COLO668 (cell line): ENCODE results near the gene GRIN2C.
A peak's percentile ranks its signal among the peaks of the same experiment; 100 is the strongest.
"Not testable (repeated sequence)": the region's sequence is repeated elsewhere in the genome, so short reads cannot be mapped to it uniquely, and the experiment has no call there.

Experiments used
- DNase-seq: peaks from one replicate; lab custom pipeline; 2025; ENCODE audit not compliant: unreplicated experiment; lab: John Stamatoyannopoulos, UW

Gene GRIN2C

GRCh38 chr17:74859459-74860228, at the start of gene GRIN2C:
GRIN2C (minus strand) TSS chr17:74859885; CDS start chr17:74855092, 4,793 bp downstream.
- DNase-seq, result peak; percentile 31

GRCh38 chr17:74909097-74909496, 49.4 kb upstream of the GRIN2C start:
- DNase-seq, result not testable (repeated sequence)

DNA sequence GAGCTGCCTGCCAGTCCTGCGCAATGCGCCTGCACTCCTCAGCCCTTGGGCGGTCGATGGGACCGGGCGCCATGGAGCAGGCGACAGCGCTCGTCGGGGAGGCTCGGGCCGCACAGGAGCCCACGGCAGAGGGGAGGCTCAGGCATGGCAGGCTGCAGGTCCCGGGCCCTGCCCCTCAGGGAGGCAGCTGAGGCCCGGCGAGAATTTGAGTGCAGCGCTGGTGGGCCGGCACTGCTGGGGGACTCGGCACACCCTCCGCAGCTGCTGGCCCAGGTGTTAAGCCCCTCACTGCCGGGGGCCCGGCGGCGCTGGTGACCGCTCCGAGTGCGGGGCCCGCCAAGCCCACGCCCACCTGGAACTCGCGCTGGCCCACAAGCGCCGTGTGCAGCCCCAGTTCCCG, 47.3 kb upstream of the GRIN2C start:
- no peak for DNase-seq

DNA sequence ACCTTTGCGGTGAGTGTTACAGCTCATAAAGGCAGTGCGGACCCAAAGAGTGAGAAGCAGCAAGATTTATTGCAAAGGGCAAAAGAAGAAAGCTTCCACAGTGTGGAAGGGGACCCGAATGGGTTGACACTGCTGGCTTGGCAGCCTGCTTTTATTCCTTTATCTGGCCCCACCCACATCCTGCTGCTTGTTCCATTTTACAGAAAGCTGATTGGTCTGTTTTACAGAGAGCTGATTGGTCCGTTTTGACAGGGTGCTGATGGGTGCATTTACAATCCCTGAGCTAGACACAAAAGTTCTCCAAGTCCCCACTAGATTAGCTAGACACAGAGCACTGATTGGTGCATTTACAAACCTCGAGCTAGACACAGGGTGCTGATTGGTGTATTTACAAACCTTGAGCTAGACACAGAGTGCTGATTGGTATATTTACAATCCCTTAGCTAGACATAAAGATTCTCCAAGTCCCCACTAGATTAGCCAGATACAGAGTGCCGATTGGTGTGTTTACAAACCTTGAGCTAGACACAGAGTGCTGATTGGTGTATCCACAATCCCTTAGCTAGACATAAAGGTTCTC, 46.6 kb upstream of the GRIN2C start:
- not testable (repeated sequence) for DNase-seq

GRCh38 chr17:74904687-74905409, 45.2 kb upstream of the GRIN2C start:
- no peak for DNase-seq

DNA sequence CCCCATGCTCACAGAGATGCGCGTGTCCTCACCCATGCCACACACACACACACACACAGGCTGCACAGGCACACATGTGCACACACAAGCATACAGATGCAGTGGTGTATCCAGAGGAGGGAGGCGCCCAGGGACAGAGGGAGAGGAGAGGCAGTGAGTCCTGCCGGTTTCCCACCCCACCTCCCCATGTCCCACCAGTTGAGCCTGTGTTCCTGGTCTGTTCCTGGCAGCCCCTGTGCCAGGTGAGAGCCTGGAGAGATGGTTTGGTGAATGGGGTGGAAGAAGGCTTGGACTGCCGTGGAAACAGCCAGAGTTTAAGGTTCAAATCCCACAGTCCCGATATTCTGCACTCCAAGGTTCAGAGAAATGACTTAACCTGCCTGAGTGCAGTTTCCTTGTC, 44.0 kb upstream of the GRIN2C start:
- no peak for DNase-seq

DNA sequence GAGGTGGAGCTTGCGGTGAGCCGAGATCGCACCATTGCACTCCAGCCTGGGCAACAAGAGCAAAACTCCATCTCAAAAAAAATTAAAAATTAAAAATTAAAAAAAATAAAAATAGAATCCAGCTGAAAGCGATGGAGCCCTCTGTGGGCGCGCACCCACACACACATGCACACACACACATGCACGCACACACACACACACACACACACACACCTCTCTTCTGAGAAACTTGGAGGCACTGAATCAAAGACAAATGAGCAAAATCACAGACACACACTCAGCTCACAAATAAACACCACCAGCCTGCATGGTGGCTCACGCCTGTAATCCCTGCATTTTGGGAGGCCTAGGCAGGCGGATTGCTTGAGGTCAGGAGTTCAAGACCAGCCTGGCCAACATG, 43.3 kb upstream of the GRIN2C start:
- no peak for DNase-seq

- no peak for DNase-seq
Measured at GRCh38 chr17:74901353-74902135, 41.9 kb upstream of the GRIN2C start.

DNA sequence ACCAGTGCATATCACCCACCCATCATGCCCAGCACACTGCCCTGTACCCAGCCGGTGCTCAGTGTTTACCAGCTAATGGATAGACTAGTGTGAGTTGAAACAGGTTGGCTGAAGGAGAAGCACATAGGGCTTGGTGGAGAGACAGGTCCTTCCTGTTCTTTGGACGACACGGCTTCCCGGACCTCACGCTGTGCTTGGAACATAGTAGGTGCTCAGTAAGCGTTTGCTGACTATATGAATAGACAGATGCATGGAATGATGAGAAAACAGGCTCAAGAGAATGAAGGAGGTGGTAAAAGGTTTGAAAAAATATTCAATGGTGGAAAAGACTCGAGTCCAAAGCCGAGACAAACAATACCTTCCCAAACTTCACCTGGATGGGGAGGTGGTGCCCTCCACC, 40.5 kb upstream of the GRIN2C start:
- DNase-seq, result no peak

- no peak for DNase-seq
Measured at GRCh38 chr17:74898376-74898946, 38.8 kb upstream of the GRIN2C start.

DNA sequence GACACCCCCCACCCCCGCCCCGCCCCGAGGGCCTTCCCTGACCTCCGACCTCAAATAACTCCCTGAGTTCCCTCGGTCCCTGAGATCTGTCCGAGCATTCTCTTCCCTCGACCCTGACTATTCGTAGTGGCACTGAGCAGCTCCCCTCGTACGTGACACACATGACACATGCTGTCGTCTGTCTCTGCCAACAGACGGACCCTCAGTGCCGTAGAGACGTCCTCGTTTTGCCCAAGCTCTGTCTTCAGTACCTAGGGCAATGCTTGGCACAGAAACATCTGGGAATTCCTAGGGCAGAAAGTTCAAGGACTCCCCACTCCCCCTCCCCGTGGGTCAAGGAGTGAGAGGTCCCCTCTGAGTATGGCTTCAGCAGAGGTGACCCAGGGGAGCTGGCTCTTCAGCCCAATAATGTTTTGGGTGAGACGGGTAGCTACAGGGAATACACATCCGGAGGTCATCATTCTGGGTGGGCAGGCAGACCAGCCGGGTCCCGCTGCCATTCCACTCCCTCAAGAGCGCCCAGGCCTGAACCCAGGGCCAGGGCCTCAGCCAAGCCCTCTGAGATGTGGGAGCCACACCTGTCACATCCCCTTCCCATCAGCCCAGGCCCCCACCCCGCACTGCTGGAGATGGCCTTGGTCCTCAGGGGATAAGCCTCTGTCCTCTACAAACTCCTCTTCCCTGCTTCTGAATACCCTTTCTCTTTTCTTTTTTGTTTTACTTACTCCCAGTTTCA, 34.4 kb upstream of the GRIN2C start:
- DNase-seq, result no peak

DNA sequence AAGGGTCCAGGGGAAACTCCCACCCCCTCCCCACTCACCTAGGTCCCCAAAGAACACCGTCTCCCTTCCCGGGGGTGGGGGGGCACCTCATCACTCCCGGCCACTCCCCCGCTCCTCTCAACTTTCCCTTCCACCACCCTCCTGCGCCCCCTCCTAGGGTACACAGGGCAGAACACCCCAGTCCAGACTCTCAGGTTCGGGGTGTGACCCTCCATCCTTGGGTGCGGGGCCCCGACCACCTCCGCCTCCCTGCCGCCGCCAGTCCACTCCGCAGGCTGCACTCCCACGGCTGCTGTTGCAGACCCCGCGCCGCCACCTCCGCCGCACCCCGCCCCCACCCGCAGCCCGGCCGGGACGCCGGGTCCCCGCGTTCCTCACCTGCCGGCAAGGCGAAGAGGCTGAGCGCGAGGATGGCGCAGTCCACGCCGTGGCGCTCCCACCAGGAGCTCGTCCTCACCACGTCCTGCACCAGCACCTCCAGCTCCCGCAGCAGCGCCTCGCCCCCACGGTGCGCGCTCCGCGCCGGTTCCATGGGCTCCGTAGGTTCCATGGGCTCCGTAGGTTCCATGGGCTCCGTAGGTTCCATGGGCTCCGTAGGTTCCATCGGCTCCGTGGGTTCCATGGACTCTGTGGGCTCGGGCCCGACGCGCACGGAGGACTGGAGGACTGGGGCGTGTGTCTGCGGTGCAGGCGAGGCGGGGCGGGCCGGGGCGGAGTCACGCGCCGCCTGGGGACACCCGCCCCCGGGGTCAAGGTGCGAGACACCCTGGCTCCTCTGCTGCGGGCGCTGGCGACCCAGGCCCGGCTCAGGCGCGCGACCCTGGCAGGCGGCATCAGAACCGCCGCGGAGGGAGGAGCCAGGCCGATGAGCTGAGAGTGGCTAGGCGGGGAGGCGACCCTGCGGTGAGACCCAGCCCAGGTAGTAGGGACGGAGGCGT, 33.6 kb upstream of the GRIN2C start, which contains the start of gene FADS6:
Gene FADS6, minus strand, starts transcription at position 660 of the 938 bp plus-strand sequence. Its CDS starts 38 bp downstream, at position 622.
- no peak for DNase-seq

DNA sequence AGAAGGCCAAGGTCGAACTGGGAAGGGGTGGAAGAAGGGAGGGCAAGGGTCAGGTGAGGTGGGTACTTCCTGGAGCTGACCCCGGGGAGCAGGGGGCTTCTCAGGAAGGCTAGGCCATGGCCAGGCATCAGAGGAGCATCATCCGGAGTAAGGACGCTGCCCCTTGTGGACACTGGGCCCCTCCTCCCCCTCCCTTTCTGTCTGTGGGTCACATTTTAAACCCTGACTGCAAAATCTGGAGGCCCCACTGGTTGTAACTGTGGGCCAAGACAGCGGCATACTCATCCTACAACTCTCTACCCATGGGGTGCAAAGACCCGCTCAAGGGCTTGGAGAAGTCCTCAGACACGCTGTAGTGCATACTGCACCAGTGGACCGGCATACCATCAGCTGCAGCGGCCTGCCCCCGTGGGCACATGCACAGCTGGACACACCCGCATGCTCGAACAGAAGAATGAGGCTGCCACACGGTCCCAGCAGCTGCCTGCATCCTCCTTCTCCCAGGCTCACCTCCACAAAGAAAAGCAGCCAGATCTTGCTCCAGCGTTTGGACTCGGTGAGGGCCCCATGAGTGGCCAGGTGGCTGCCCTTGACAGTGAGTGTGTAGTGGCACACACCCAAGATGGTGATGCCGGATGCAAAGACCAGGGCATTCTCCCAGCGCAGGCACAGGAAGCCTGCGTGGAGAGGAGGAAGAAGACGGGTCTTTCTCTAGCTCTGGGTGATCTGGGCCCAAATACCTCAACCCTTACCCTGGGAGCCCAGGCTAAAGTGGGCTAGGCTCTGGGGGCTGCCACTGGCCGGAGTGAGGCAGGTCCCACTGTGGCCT, 32.5 kb upstream of the GRIN2C start:
- DNase-seq, result peak; percentile 3

- DNase-seq, result no peak
Measured at GRCh38 chr17:74890554-74890953, 30.9 kb upstream of the GRIN2C start.

- no peak for DNase-seq
Measured at GRCh38 chr17:74888469-74888868, 28.8 kb upstream of the GRIN2C start.

GRCh38 chr17:74883241-74883745, 23.6 kb upstream of the GRIN2C start:
- no peak for DNase-seq

GRCh38 chr17:74882517-74883240, 23.0 kb upstream of the GRIN2C start:
- DNase-seq, result no peak
